Thyroid gland (tissue), 4 donors: ENCODE measurements around the gene PARD3.

Experiments used
- POLR2A ChIP-seq, 2 donors: fragments of 450-650 bp; IDR thresholded peaks; one replicate each; pipeline ENCODE4 v1.6.1; 2017; ENCODE audit warnings: antibody characterized with exemption in 2 of 2, mild to moderate bottlenecking in 2 of 2, moderate library complexity in 1 of 2
- TF ChIP-seq, protein P1 (sequence below), 6 experiments: fragments of 200-600 bp in 3 of 6; fragments of 450-650 bp in 3 of 6; sonication (generic) in 3 of 6; IDR thresholded peaks; one replicate each; pipeline ENCODE4 v1.5.1; 2016 to 2019; ENCODE audit warnings: antibody characterized with exemption in 6 of 6, mild to moderate bottlenecking in 2 of 6, inconsistent platforms in 1 of 6, moderate library complexity in 1 of 6

GRCh38 chr10:34150103-34150502 lies 665.0 kb downstream of the PARD3 start:
- TF ChIP-seq, protein P1, sequence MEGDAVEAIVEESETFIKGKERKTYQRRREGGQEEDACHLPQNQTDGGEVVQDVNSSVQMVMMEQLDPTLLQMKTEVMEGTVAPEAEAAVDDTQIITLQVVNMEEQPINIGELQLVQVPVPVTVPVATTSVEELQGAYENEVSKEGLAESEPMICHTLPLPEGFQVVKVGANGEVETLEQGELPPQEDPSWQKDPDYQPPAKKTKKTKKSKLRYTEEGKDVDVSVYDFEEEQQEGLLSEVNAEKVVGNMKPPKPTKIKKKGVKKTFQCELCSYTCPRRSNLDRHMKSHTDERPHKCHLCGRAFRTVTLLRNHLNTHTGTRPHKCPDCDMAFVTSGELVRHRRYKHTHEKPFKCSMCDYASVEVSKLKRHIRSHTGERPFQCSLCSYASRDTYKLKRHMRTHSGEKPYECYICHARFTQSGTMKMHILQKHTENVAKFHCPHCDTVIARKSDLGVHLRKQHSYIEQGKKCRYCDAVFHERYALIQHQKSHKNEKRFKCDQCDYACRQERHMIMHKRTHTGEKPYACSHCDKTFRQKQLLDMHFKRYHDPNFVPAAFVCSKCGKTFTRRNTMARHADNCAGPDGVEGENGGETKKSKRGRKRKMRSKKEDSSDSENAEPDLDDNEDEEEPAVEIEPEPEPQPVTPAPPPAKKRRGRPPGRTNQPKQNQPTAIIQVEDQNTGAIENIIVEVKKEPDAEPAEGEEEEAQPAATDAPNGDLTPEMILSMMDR (IDR thresholded peaks at IDR 0.05), result no peak
- no peak for TF ChIP-seq POLR2A (IDR thresholded peaks at IDR 0.05)
